ENCODE measurements around the gene CGB5. TPM values are rescaled to one million over a fixed set of nuclear protein-coding genes. Genes with fewer than 3 reads are reported as not detected.
A peak's percentile ranks its signal among the peaks of the same experiment; 100 is the strongest.
"Not testable (repeated sequence)": the region's sequence is repeated elsewhere in the genome, so short reads cannot be mapped to it uniquely, and the experiment has no call there.

The CGB5 gene
- total RNA-seq, 2 experiments from 2014 or later: not detected

GRCh38 chr19:49016067-49016839, 27.4 kb upstream of the CGB5 start:
- H3K27me3 Mint-ChIP-seq: peaks cover 22% of the 10 kb centered on the region
- peaks cover 18% of the 10 kb centered on the region for H3K4me1 Mint-ChIP-seq
- no peaks in the 10 kb centered on the region for H3K9me3 Mint-ChIP-seq
- ATAC-seq (ENCODE audit: low read depth): no peak
- no peak overlapping the region for H3K27ac Mint-ChIP-seq
- POLR2A ChIA-PET: no interaction called here
- H3K36me3 Mint-ChIP-seq: no peaks in the 10 kb centered on the region
- DNase-seq: no peak
- H3K4me3 Mint-ChIP-seq: no peak overlapping the region

- H3K36me3 Mint-ChIP-seq: no peaks in the 10 kb centered on the region
- H3K27ac Mint-ChIP-seq: no peak within 1 kb of the TSS
- POLR2A ChIA-PET: interaction anchor here (0.6 to 1.3 kb wide), 4 partner anchors 24 to 223 kb away, joined by 3 to 5 read pairs (median 3); partner anchors contain the start of genes GYS1 and RUVBL2
- H3K4me1 Mint-ChIP-seq: peaks cover 22% of the 10 kb centered on the region
- H3K9me3 Mint-ChIP-seq: no peaks in the 10 kb centered on the region
- H3K4me3 Mint-ChIP-seq: peak within 1 kb of the TSS; percentile 81
- ATAC-seq (ENCODE audit: low read depth): no peak
- DNase-seq: no peak
- H3K27me3 Mint-ChIP-seq: peaks cover 22% of the 10 kb centered on the region
Measured at GRCh38 chr19:49017041-49017665, 26.5 kb upstream of the CGB5 start, which contains the start of gene LHB. LHB (minus strand) TSS chr19:49017091; CDS start chr19:49017081, 10 bp downstream.

- Mint-ChIP-seq H3K27me3 (peaks cover 22% of the 10 kb centered on the region), H3K4me3 (peak overlapping the region; percentile 81), H3K4me1 (peaks cover 22% of the 10 kb centered on the region), H3K36me3 (no peaks in the 10 kb centered on the region), H3K9me3 (no peaks in the 10 kb centered on the region), H3K27ac (no peak overlapping the region)
- DNase-seq (peak; percentile 78), ATAC-seq (ENCODE audit: low read depth) (peak; percentile 85)
- POLR2A ChIA-PET: interaction anchor here (0.6 to 1.3 kb wide), 6 partner anchors 24 to 317 kb away, joined by 3 to 5 read pairs (median 3); partner anchors contain the start of genes CD37, GYS1 and RUVBL2
Measured at GRCh38 chr19:49017666-49018351, 25.8 kb upstream of the CGB5 start.

GRCh38 chr19:49018388-49019241, 25.0 kb upstream of the CGB5 start:
- not testable (repeated sequence) for H3K36me3 Mint-ChIP-seq, H3K9me3 Mint-ChIP-seq
- DNase-seq (peak; percentile 46), ATAC-seq (ENCODE audit: low read depth) (peak; percentile 20)
- H3K27me3 Mint-ChIP-seq: peaks cover 22% of the 10 kb centered on the region
- POLR2A ChIA-PET: interaction anchor here (0.7 to 1.3 kb wide), 3 partner anchors 25 to 316 kb away, joined by 3 to 5 read pairs (median 3); partner anchors contain the start of genes CD37, GYS1 and RUVBL2
- H3K4me1 Mint-ChIP-seq: peaks cover 22% of the 10 kb centered on the region
- peak overlapping the region; percentile 64 for H3K27ac Mint-ChIP-seq
- H3K4me3 Mint-ChIP-seq: peak overlapping the region; percentile 81

DNA sequence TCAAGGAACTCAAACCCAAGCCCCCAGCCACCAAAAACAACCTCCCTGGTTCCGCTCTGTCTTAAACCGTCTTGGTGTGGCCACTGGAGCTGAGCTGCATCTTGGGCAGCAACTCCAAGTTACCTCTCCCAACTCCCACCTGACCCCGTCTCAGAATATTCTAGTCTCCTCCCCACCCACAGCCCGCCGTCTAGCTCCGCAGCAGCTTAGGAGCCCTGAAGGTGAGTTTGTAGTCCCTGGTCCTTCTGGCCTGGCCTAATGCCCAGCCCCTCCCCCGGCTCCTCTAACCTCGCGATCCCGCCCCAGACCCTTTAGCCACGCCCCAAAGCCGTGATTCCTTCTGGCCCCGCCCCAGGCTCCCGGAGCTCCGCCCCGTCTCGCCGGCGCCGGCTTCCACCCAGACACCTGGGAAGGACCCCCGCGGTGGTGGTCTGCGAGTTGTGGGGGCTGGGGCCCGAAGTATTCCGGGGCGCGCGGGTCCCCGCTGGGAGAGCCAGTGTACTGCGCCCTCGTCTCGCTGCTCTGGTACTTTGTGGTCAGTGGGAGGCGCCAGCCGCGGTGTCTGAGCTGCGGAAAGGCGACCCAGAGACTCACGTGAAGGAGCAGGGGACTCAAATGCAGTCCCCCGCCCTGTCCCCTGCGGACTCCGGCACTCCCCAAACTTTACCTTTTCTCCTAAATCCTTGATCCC, 24.3 kb upstream of the CGB5 start:
- H3K4me3 Mint-ChIP-seq: peak overlapping the region; percentile 81
- DNase-seq (peak; percentile 76), ATAC-seq (ENCODE audit: low read depth) (peak; percentile 19)
- POLR2A ChIA-PET: interaction anchor here (0.6 kb wide), 1 partner anchor 25 kb away, joined by 4 read pairs; the partner anchor contains the start of gene RUVBL2
- no peaks in the 10 kb centered on the region for H3K9me3 Mint-ChIP-seq
- H3K27me3 Mint-ChIP-seq: peaks cover 22% of the 10 kb centered on the region
- H3K4me1 Mint-ChIP-seq: peaks cover 22% of the 10 kb centered on the region
- H3K27ac Mint-ChIP-seq: peak overlapping the region; percentile 64
- H3K36me3 Mint-ChIP-seq: no peaks in the 10 kb centered on the region

DNA sequence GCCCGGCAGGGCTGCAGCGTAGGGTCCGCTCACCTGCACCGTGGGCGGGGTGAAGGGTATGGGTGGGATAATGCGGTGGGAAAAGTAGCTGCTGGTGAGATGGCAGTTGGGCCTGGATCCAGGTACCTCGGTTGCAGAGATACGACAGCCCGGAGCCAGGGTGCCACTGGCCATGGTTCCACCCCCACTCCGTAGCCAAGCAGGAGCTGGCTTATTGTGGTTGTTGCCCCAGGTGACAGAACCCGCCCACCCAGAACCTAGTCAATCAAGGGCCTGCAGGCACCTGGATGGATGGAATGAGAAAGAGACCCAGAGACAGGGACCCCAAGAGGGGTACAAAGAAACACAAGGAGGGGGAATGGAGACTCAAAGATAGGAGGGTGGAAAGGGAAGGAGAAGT, 23.3 kb upstream of the CGB5 start:
- Mint-ChIP-seq H3K27ac (no peak overlapping the region), H3K4me3 (no peak overlapping the region), H3K4me1 (peaks cover 22% of the 10 kb centered on the region), H3K27me3 (peaks cover 22% of the 10 kb centered on the region), H3K36me3 (no peaks in the 10 kb centered on the region), H3K9me3 (no peaks in the 10 kb centered on the region)
- POLR2A ChIA-PET: interaction anchor here (0.6 kb wide), 1 partner anchor 26 kb away, joined by 4 read pairs; the partner anchor contains the start of gene RUVBL2
- no peak for DNase-seq
- no peak for ATAC-seq (ENCODE audit: low read depth)

GRCh38 chr19:49020931-49021895, 22.4 kb upstream of the CGB5 start:
- H3K27me3 Mint-ChIP-seq: peaks cover 22% of the 10 kb centered on the region
- H3K27ac Mint-ChIP-seq: peak overlapping the region; percentile 32
- H3K4me3 Mint-ChIP-seq: no peak overlapping the region
- DNase-seq (no peak), ATAC-seq (ENCODE audit: low read depth) (no peak)
- POLR2A ChIA-PET: no interaction called here
- H3K36me3 Mint-ChIP-seq: no peaks in the 10 kb centered on the region
- H3K9me3 Mint-ChIP-seq: no peaks in the 10 kb centered on the region
- H3K4me1 Mint-ChIP-seq: peaks cover 22% of the 10 kb centered on the region

GRCh38 chr19:49022116-49022515, 21.5 kb upstream of the CGB5 start:
- H3K27ac Mint-ChIP-seq: no peak overlapping the region
- POLR2A ChIA-PET: interaction anchor here (0.6 kb wide), 2 partner anchors 403 to 752 kb away, joined by 3 to 5 read pairs; partner anchors contain the start of gene GFY
- H3K36me3 Mint-ChIP-seq: no peaks in the 10 kb centered on the region
- peaks cover 22% of the 10 kb centered on the region for H3K27me3 Mint-ChIP-seq
- no peak for DNase-seq
- no peaks in the 10 kb centered on the region for H3K9me3 Mint-ChIP-seq
- no peak overlapping the region for H3K4me3 Mint-ChIP-seq
- no peak for ATAC-seq (ENCODE audit: low read depth)
- H3K4me1 Mint-ChIP-seq: peaks cover 22% of the 10 kb centered on the region

DNA sequence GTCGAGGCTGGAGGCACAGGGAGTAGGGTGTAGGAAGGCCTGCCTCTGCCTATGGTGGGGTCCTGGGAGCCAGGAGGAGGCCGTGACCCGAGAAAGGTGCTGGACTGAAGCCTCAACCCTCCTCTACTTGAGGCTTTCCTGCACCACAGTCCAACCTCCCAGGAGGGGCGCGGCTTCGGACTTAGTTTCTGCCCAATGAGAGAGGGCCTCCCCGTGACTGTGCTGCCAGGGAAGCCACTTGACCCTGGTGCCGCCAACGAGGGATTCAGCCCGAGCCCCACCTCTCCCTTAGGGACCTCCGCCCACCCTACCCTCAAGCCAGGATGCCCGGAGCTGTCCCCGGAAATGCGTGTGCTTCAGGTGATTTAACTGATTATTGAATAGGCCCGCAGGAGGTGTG, 19.4 kb upstream of the CGB5 start, which contains the start of gene CGB3:
Gene CGB3, minus strand, starts transcription at position 101 of the 400 bp plus-strand sequence. CDS start 362 bp downstream, outside the sequence.
- H3K9me3 Mint-ChIP-seq; H3K4me1 Mint-ChIP-seq; ATAC-seq (ENCODE audit: low read depth); POLR2A ChIA-PET; H3K4me3 Mint-ChIP-seq; DNase-seq; H3K36me3 Mint-ChIP-seq; H3K27ac Mint-ChIP-seq: not testable (repeated sequence)
- H3K27me3 Mint-ChIP-seq: peaks cover 17% of the 10 kb centered on the region

DNA sequence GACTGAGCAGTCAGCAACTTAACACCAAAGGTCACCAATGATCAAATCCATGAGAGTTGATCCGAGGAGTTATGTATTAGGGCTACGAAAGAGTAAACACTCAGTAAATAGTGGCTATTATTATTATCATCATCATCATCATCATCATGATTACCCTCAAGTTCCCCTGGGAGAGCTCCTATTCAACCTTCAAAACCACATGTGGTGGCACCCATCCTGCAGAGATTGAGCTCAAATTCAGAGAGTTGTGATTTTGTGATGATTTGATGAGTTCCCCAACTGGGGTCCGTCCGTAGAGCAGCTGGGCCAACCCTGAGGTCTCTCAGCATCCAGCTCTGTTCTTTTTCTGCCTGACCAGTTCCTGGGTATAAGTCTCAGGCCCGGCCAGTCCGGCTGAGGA, 18.6 kb upstream of the CGB5 start:
- POLR2A ChIA-PET, H3K36me3 Mint-ChIP-seq: not testable (repeated sequence)

DNA sequence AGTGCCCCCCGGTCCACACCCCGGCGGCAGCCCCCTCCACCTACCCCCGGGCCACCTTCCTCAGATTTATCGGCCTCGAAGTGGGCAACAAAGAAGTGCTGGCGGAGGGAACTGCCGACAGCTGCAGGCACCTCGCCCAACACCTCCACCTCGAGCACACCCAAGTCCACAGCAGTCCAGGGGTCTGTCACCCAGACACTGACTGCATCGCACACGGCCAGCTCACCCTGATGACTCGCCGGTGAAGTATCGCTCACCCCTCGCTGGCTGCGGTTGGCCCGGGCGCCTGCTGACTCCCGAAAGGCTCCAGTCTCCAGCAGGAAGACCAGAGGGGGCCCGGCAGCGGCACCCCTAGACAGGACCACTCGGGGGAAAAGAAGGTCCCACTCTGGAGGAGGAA, 18.0 kb upstream of the CGB5 start:
- H3K27ac Mint-ChIP-seq; H3K9me3 Mint-ChIP-seq; H3K27me3 Mint-ChIP-seq; H3K4me3 Mint-ChIP-seq; ATAC-seq (ENCODE audit: low read depth); POLR2A ChIA-PET; H3K36me3 Mint-ChIP-seq; DNase-seq; H3K4me1 Mint-ChIP-seq: not testable (repeated sequence)

More for the DNA sequence above, 18.6 kb upstream of the CGB5 start:
- not testable (repeated sequence) for H3K9me3 Mint-ChIP-seq; H3K4me3 Mint-ChIP-seq; DNase-seq; ATAC-seq (ENCODE audit: low read depth); H3K4me1 Mint-ChIP-seq; H3K27me3 Mint-ChIP-seq; H3K27ac Mint-ChIP-seq

Data from activated naive CD8-positive, alpha-beta T cell treated with anti-CD3 and anti-CD28 coated beads, Interleukin-2, amount 10 ng/mL, durations not matched to agents 7 days and 5 days (primary cell).